Endometrial microvascular endothelial cells (primary cell): Measurements from ENCODE around the gene FAM98B. TPM values are rescaled to one million over a fixed set of nuclear protein-coding genes. Genes with fewer than 3 reads are reported as not detected.

Experiments used
- in situ Hi-C: cut with HindIII; loops from 2 replicates; pipeline ENCODE4 v1.10.0; 2017; ENCODE audit warnings: low sequenced_read_pairs, low pct_unique_long_range_greater_than_20kb; ENCODE audit errors: inconsistent ontology term
- total RNA-seq: library from RNA; depleted of rRNA; stranded (reverse); fragments of >200 nt; gene quantifications from one replicate; pipeline ENCODE4 v1.2.3, GENCODE V29; 2015; ENCODE audit errors: inconsistent ontology term

FAM98B gene
- total RNA-seq, 1 donor from 2014 or later = 11.3 TPM

DNA sequence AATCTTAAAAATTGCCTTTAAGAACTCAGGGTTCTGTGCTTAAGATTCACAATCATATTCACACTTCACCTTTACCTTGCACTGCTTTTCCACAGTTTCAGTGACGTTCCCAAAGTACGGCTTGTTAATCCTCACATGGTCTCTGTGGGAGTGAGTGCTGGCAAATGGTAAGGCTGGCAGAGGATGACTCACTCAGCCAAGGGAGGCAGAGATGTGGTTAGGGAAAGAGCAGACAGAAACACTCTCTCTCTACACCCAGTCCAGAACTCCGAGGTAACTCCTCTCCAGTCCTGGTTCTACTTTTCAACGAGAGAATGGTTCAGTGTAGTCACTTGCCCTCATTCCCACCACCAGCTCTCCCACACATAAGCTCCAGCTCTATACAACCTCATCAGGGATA, 77.6 kb downstream of the FAM98B start:
- in situ Hi-C loops = no loop called here

GRCh38 chr15:38532728-38533127, 78.8 kb downstream of the FAM98B start:
- in situ Hi-C loops = no loop called here

DNA sequence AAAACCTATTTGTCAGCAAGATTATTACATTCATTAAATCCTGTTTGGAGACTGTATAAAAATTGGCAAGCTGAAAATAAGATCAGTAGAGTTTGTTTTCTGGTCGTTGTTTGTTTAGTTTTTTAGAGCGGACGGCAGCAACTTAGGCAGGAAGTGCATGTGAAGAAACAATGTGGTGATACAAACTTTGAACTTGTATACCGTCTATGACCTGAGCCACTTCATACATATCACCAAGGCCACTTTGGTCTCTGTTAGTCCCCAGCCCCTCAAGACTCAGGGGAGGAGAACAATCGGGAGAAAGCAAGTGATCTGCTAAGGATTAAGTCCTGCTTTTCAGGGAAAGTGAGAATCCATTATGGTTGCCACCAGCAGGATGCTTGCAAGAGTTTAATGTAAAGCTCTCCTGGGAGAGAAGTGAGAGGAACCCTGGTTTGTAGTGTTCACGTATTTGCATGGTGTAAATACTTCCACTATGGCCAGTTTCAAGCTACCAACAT, 79.5 kb downstream of the FAM98B start:
- in situ Hi-C loops = no loop called here

- in situ Hi-C loops = no loop called here
Observed at GRCh38 chr15:38533926-38534325, 80.0 kb downstream of the FAM98B start.

DNA sequence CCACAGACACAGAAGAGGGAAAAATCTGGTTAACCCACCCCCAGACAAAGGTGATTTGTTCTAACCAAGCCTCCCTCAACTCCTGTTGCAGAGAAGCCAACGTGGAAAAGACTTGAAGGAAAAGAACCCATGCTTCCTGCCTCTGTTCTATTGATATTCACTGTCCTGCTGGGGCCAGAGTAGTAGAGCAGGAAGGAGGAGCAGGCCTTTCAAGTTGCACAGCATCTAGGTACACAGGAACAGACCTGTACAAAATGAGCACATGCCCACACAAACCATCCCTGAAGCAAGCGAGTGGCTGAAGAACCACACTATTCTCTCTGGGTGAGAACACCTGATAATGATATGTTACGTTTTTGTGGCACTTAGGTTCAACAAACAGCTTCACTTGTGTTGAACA, 80.8 kb downstream of the FAM98B start:
- in situ Hi-C loops = no loop called here

DNA sequence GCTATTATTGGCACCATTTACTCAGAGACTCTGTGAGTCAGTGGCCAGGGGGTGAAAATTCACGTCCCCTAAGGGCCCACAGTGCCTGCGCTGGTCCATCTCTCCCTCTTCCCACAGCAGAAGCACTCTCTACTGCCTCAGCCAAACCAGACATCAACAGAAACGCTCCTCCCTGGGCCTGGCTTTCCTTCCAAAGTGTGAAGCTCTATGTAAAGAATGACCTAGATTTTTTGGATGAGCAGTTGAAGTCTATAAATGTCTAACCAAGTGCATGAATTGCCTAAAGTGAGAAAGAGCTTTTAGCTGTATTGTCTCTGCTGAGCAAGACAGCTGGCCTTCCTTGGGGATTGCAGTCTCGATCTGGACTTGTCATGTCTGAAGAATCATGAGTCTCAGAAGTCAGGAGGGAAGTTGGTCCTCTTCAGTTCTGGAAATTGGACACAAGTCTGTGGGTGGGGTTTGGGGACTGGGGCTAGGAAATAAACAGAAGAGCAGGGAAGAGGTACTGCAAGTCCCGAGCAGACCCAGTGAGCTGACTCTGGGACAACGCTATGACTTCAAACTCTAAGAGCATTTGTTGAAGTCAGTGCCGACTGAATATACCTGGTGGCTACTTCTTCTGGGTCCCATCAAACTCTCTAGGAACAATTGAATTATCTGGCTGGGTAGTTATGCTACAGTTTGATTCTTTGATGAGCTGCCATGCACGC, 81.7 kb downstream of the FAM98B start:
- in situ Hi-C loops = no loop called here

GRCh38 chr15:38536201-38536676, 82.3 kb downstream of the FAM98B start:
- in situ Hi-C loops = no loop called here

Other genes starting within 250 kb of the FAM98B start
- gene SPRED1, start 201.3 kb upstream of the FAM98B start, total RNA-seq = 8.3 TPM
- not detected for gene RASGRP1, start 110.7 kb downstream of the FAM98B start, total RNA-seq